Esophagus (tissue), 2 donors: ENCODE results near the gene KLHDC8A. TPM values are rescaled to one million over a fixed set of nuclear protein-coding genes. Genes with fewer than 3 reads are reported as not detected.

Experiments
- H3K27ac ChIP-seq, 2 donors: one replicate each; pipeline ENCODE4 v1.5.1; 2013; ENCODE audit warnings: low read depth in 2 of 2, mild to moderate bottlenecking in 2 of 2, inconsistent platforms in 1 of 2, low read length in 1 of 2, moderate library complexity in 1 of 2
- H3K27me3 ChIP-seq, 2 donors: one replicate each; pipeline ENCODE4 v1.6.1; 2013; ENCODE audit warnings: low read length in 2 of 2, control low read depth in 1 of 2, mild to moderate bottlenecking in 1 of 2; ENCODE audit not compliant: insufficient read depth in 2 of 2, control insufficient read depth in 1 of 2
- H3K36me3 ChIP-seq, 2 donors: one replicate each; pipeline ENCODE4 v1.6.1; 2013; ENCODE audit warnings: low read length in 1 of 2; ENCODE audit not compliant: control insufficient read depth in 2 of 2, insufficient read depth in 2 of 2
- H3K4me1 ChIP-seq, 2 donors: one replicate each; pipeline ENCODE4 v1.6.1; 2013; ENCODE audit warnings: low read length in 1 of 2; ENCODE audit not compliant: control insufficient read depth in 2 of 2, insufficient read depth in 2 of 2
- H3K4me3 ChIP-seq, 2 donors: one replicate each; pipeline ENCODE4 v1.5.1; 2013; ENCODE audit warnings: low read length in 2 of 2, mild to moderate bottlenecking in 2 of 2, low read depth in 1 of 2, moderate library complexity in 1 of 2
- H3K9me3 ChIP-seq, 2 donors: one replicate each; pipeline ENCODE4 v1.6.1; 2013; ENCODE audit warnings: mild to moderate bottlenecking in 2 of 2, low read depth in 1 of 2, low read length in 1 of 2, moderate library complexity in 1 of 2; ENCODE audit not compliant: control insufficient read depth in 2 of 2, insufficient read depth in 1 of 2
- WGBS, 2 donors: extraction: QIAGEN DNeasy Blood & Tissue Kit; methylation state at CpG; one replicate each; pipeline ENCODE4 v1.1.7; 2013; 5-methylcytosine and 5-hydroxymethylcytosine counted together
- polyA plus RNA-seq, 2 donors: library from polyadenylated mRNA; stranded (reverse); fragments of 200-250 nt; gene quantifications; one replicate each; pipeline ENCODE4 v1.2.3, GENCODE V29; 2013
- donor health status: healthy with polysubstance abuse.
- donor health status: Bipolar disorder and iron deficiency.

Gene KLHDC8A
- polyA plus RNA-seq, 2 donors = 5.5 to 8.0 TPM

DNA sequence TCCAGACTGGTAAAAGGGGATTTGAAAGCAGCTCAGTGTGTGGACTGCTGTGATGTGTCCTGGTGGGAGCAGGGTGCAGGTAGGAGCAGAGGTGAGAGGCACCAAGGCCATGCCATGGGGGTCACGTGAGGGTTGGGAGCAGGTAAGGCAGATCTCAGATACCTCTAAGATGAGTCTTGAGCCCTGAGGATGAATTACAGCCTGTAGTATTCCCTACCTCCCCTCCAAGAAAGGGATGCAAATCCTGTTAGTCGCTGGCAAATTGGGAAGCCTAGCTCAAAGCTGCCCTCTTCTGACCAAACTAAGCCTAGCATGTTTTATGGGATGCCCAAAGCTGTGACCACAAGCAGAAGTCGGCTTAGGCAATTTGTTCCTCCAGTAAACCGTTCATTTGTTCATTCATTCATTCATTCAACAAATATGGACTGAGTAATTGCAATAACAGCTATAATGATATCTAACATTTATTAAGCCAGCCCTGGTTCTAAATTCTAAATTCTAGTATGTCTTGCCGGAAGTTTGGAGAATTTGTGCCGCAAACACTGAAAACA lies 31.3 kb downstream of the KLHDC8A start:
- no peaks in the 10 kb centered on the region for H3K36me3 ChIP-seq
- H3K4me1 ChIP-seq = no peaks in the 10 kb centered on the region
- no peaks in the 10 kb centered on the region for H3K27me3 ChIP-seq
- 33 to 36% methylated on average over 6 of the region's 6 CpGs for WGBS, 2 donors
- no peak overlapping the region for H3K27ac ChIP-seq
- no peak overlapping the region for H3K4me3 ChIP-seq
- no peaks in the 10 kb centered on the region for H3K9me3 ChIP-seq

DNA sequence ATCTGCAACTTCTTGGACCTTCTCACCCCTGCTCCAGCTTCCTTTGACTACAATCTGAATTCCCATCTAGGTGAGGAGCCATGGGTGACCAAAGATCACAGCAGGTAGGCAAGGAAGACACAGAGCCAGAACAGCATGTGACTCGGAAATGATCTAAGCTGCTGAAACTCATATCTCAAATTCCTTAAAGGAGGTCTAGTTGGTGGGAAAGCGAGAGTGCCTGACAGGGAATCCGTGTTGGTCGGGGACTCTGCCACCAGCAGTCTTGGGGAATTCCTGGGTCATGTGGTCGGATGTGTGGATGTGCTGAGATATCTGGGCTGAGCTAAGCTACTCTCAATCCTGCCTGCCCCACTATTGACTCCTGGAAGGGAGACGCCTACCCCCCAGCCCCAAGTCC lies 31.9 kb downstream of the KLHDC8A start:
- WGBS, 2 donors = 39 to 50% methylated on average over 6 of the region's 6 CpGs
- Histone ChIP-seq H3K27ac (no peak overlapping the region), H3K36me3 (no peaks in the 10 kb centered on the region), H3K4me3 (no peak overlapping the region), H3K27me3 (no peaks in the 10 kb centered on the region), H3K9me3 (no peaks in the 10 kb centered on the region), H3K4me1 (no peaks in the 10 kb centered on the region)

DNA sequence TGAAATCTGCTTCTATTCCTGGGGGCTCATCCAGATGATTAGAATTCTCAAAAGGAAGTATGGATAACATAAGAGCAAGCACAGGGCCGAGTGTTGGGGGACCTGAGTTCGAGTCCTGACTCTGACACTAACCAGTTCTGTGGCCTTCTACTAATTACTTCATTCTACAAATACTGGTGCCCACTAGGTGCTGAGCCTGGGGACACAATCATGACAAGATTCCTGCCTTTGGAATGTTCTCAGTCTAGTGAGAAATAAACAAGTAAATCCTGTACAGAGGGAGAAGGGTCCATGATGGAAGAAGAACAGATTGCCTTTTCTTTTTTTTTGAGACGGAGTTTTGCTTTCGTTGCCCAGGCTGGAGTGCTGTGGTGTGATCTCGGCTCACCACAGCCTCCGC lies 32.9 kb downstream of the KLHDC8A start:
- no peak overlapping the region for H3K27ac ChIP-seq

GRCh38 chr1:205321959-205322283 lies 34.8 kb downstream of the KLHDC8A start:
- Histone ChIP-seq H3K4me1 (peaks cover 4 to 15% of the 10 kb centered on the region in 2 donors), H3K27ac (no peak overlapping the region), H3K27me3 (no peaks in the 10 kb centered on the region), H3K36me3 (no peaks in the 10 kb centered on the region), H3K9me3 (no peaks in the 10 kb centered on the region), H3K4me3 (peak overlapping the region; percentile 75 to 97)
- 51 to 60% methylated on average over 5 of the region's 5 CpGs for whole genome bisulfite sequencing, 2 donors

More for the DNA sequence above, 32.9 kb downstream of the KLHDC8A start:
- Histone ChIP-seq H3K4me3 (no peak overlapping the region), H3K9me3 (no peaks in the 10 kb centered on the region), H3K27me3 (no peaks in the 10 kb centered on the region), H3K4me1 (peaks cover 0 to 2% of the 10 kb centered on the region in 2 donors), H3K36me3 (no peaks in the 10 kb centered on the region)
- WGBS, 2 donors = 91 to 92% methylated on average over 6 of the region's 6 CpGs

- Histone ChIP-seq H3K4me3 (peak within 1 kb of the TSS; percentile 75 to 97), H3K9me3 (no peaks in the 10 kb centered on the region), H3K4me1 (peaks cover 4 to 21% of the 10 kb centered on the region in 2 donors), H3K27me3 (no peaks in the 10 kb centered on the region), H3K36me3 (no peaks in the 10 kb centered on the region), H3K27ac (peak within 1 kb of the TSS; percentile 92)
- WGBS, 2 donors = 0 to 1% methylated on average over 70 to 75 of the region's 75 CpGs
Observed at GRCh38 chr1:205321162-205321958, 35.4 kb downstream of the KLHDC8A start, which contains the start of gene NUAK2. NUAK2 (minus strand) TSS chr1:205321745; CDS start chr1:205321628, 117 bp downstream.

DNA sequence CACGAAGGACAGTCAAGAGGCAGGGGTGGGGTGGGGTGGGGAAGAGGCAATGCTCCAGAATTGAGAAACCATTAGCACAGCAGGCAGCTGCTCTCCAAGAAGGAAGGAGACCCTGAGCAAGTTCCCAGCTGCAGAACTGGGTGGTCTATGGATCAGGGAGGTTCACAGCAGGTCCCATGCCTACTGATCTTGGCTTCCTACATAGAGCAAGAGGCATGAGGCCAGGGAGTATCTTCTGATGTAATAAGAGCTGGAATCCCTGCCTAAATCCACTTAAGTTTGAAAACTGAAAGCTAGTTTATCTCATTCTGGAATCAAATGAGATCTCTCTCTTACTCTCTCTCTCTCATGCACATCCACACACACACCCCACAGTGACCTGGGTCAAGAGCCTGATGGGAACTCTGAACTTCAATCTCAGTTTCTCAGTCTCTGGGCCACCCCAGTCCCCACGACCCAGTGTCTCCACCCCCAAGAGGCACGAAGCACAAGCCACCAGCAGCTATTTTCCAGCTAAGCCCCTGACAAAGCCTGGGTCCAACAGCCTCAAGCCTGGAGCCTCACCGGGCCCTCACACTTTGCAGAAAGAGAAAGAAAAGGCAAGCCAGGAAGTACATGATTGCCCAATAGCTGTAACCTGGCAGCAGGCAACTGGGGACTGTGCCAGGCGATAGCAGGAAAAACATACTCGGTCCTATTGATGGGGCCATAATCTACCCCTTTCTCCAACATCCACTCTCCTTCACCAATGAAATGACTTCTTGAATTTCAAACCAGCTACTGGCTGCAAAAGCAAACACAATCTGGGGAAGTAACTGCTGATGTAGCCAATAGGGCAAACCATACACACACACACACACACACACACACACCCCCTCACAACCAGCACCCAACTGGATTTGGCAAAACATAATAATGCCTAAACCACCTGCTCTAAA lies 37.4 kb downstream of the KLHDC8A start:
- Histone ChIP-seq H3K4me3 (peak overlapping the region; percentile 53 to 75), H3K27me3 (no peaks in the 10 kb centered on the region), H3K9me3 (no peaks in the 10 kb centered on the region), H3K27ac (peak overlapping the region; percentile 91 to 95), H3K36me3 (no peaks in the 10 kb centered on the region), H3K4me1 (peaks cover 4 to 24% of the 10 kb centered on the region in 2 donors)
- 18 to 20% methylated on average over 6 of the region's 6 CpGs for WGBS, 2 donors

- Histone ChIP-seq H3K4me3 (peak overlapping the region; percentile 53 to 75), H3K9me3 (no peaks in the 10 kb centered on the region), H3K27me3 (no peaks in the 10 kb centered on the region), H3K27ac (peak overlapping the region; percentile 91 to 95), H3K4me1 (peaks cover 7 to 29% of the 10 kb centered on the region in 2 donors), H3K36me3 (peaks cover 0 to 2% of the 10 kb centered on the region in 2 donors)
- WGBS, 2 donors = 53 to 62% methylated on average over 6 of the region's 6 CpGs
Observed at GRCh38 chr1:205318231-205318991, 38.3 kb downstream of the KLHDC8A start.

GRCh38 chr1:205317311-205317917 lies 39.3 kb downstream of the KLHDC8A start:
- Histone ChIP-seq H3K27me3 (no peaks in the 10 kb centered on the region), H3K9me3 (no peaks in the 10 kb centered on the region), H3K4me1 (peaks cover 10 to 32% of the 10 kb centered on the region in 2 donors), H3K36me3 (peaks cover 0 to 2% of the 10 kb centered on the region in 2 donors), H3K4me3 (peak overlapping the region; percentile 4 to 53), H3K27ac (peak overlapping the region; percentile 91 to 95)
- 28 to 29% methylated on average over 7 of the region's 7 CpGs for WGBS, 2 donors
